ENCODE measurements around the gene FAM163B.

FAM163B gene

GRCh38 chr9:133534346-133535291 is 74.6 kb downstream of the FAM163B start, which contains the start of gene ADAMTSL2:
TSS of gene ADAMTSL2 (plus strand) at chr9:133534704. CDS start at chr9:133536713, 2,009 bp downstream.
- no peak; the same call in 1 of the 2 replicates for TF ChIP-seq TCF4 (CRISPR knock-in tag; IDR thresholded peaks at IDR 0.05; ENCODE audit: borderline replicate concordance)
- no peak for TF ChIP-seq SNAI2 (CRISPR knock-in tag; IDR thresholded peaks at IDR 0.05)
- no peak for TF ChIP-seq PPARA (CRISPR knock-in tag; IDR thresholded peaks at IDR 0.05; ENCODE audit: borderline replicate concordance)
- TF ChIP-seq ARNTL (CRISPR knock-in tag; IDR thresholded peaks at IDR 0.05; ENCODE audit: borderline replicate concordance, low read depth), result no peak
- TF ChIP-seq CSRNP3 (CRISPR knock-in tag; IDR thresholded peaks at IDR 0.05), result no peak
- TF ChIP-seq, protein P1, sequence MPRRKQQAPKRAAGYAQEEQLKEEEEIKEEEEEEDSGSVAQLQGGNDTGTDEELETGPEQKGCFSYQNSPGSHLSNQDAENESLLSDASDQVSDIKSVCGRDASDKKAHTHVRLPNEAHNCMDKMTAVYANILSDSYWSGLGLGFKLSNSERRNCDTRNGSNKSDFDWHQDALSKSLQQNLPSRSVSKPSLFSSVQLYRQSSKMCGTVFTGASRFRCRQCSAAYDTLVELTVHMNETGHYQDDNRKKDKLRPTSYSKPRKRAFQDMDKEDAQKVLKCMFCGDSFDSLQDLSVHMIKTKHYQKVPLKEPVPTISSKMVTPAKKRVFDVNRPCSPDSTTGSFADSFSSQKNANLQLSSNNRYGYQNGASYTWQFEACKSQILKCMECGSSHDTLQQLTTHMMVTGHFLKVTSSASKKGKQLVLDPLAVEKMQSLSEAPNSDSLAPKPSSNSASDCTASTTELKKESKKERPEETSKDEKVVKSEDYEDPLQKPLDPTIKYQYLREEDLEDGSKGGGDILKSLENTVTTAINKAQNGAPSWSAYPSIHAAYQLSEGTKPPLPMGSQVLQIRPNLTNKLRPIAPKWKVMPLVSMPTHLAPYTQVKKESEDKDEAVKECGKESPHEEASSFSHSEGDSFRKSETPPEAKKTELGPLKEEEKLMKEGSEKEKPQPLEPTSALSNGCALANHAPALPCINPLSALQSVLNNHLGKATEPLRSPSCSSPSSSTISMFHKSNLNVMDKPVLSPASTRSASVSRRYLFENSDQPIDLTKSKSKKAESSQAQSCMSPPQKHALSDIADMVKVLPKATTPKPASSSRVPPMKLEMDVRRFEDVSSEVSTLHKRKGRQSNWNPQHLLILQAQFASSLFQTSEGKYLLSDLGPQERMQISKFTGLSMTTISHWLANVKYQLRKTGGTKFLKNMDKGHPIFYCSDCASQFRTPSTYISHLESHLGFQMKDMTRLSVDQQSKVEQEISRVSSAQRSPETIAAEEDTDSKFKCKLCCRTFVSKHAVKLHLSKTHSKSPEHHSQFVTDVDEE (CRISPR knock-in tag; IDR thresholded peaks at IDR 0.05), result no peak
- peak; percentile 75 for ATAC-seq

- peak; percentile 41 for ATAC-seq
These were observed 75.3 kb downstream of the FAM163B start for GRCh38 chr9:133533857-133534256.

DNA sequence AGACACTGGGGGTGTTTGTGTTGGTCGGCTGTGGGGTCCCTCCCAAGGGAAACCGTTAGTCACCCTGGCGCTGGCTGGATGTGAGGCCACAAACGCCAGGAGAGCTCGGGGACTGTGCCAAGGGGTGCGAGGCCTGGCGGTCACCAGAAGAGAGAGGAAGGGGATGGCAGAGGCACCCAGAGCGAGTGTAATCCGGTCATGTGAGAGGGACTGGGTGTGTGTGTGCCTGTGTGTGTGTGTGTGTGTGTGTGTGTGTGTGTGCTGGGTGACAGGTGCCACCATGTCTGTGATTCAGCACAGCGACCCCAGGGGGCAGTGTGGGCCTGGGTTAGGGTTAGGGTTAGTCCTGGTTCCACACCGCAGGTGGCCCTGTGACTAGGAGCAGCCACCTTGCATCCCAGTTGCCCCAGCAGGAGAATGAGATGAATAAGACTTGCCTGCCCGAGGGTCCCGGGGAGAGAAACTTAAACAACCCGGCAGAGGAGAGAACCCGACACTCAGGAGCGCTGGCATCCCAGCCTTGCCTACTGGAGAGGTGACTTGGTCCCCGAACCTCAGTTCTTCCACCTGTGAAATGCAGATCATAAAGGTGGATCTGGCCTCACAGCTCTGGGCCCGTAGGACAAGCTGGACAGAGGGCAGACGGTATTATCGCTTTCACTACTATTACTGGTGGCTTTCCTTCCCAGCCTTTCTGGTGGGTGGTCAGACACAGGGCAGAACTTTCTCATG is 76.1 kb downstream of the FAM163B start:
- ATAC-seq, result peak; percentile 69
- TF ChIP-seq, protein P1 (CRISPR knock-in tag; IDR thresholded peaks at IDR 0.05), result no peak
- TF ChIP-seq ZNF8 (CRISPR knock-in tag; IDR thresholded peaks at IDR 0.05), result no peak
- TF ChIP-seq OSR1 (CRISPR knock-in tag; IDR thresholded peaks at IDR 0.05), result no peak
- no peak for TF ChIP-seq CSDC2 (CRISPR knock-in tag; IDR thresholded peaks at IDR 0.05)
- no peak for TF ChIP-seq ESRRG (CRISPR knock-in tag; IDR thresholded peaks at IDR 0.05)
- no peak for TF ChIP-seq ZNF70 (CRISPR knock-in tag; IDR thresholded peaks at IDR 0.05)
- TF ChIP-seq GLIS3 (CRISPR knock-in tag; IDR thresholded peaks at IDR 0.05), result no peak
- no peak for TF ChIP-seq SNAI2 (CRISPR knock-in tag; IDR thresholded peaks at IDR 0.05)
- TF ChIP-seq ZFP30 (CRISPR knock-in tag; IDR thresholded peaks at IDR 0.05), result no peak
- TF ChIP-seq RARB (CRISPR knock-in tag; IDR thresholded peaks at IDR 0.05), result no peak
- TF ChIP-seq PPARA (CRISPR knock-in tag; IDR thresholded peaks at IDR 0.05; ENCODE audit: borderline replicate concordance), result no peak
- TF ChIP-seq PATZ1 (CRISPR knock-in tag; IDR thresholded peaks at IDR 0.05; ENCODE audit: borderline replicate concordance), result no peak
- no peak for TF ChIP-seq CSRNP3 (CRISPR knock-in tag; IDR thresholded peaks at IDR 0.05)
- TF ChIP-seq CREB5 (CRISPR knock-in tag; IDR thresholded peaks at IDR 0.05; ENCODE audit: low read depth), result no peak
- TF ChIP-seq TOX (CRISPR knock-in tag; IDR thresholded peaks at IDR 0.05; ENCODE audit: borderline replicate concordance), result no peak
- TF ChIP-seq ARNTL (CRISPR knock-in tag; IDR thresholded peaks at IDR 0.05; ENCODE audit: borderline replicate concordance, low read depth), result no peak

More at GRCh38 chr9:133533857-133534256, 75.3 kb downstream of the FAM163B start:
- TF ChIP-seq PPARA (CRISPR knock-in tag; IDR thresholded peaks at IDR 0.05; ENCODE audit: borderline replicate concordance) (no peak), TCF4 (CRISPR knock-in tag; IDR thresholded peaks at IDR 0.05; ENCODE audit: borderline replicate concordance) (peak; percentile 90), CSRNP3 (CRISPR knock-in tag; IDR thresholded peaks at IDR 0.05) (no peak), ZNF8 (CRISPR knock-in tag; IDR thresholded peaks at IDR 0.05) (no peak), BACH2 (CRISPR knock-in tag; IDR thresholded peaks at IDR 0.05; ENCODE audit: borderline replicate concordance) (peak; percentile 30; the same call in 1 of the 2 replicates), ZFP30 (CRISPR knock-in tag; IDR thresholded peaks at IDR 0.05) (no peak)
